ENCODE data around the gene S100P.
"Not testable (repeated sequence)": the region's sequence is repeated elsewhere in the genome, so short reads cannot be mapped to it uniquely, and the experiment has no call there.

The S100P gene

DNA sequence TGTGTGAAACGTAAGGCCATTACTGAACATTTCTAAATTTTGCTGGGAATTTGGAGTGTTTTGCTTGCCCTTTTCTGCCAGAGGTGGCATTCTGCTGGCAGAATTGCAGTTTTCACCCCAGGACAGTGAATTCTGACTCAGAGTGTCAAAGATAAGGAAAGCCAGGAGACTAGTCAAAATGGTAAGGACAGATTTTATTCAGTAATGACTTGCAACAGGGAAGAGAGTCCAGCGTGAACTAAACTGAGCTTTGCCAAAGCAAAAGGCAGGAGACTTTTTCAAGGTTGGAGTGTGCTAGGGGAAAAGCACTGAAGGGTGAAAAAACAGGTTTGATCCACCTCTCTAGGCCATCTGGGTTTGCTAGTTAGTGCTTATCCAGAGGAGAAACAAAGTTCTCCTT is 33.8 kb upstream of the S100P start:
- DNase-seq (ENCODE audit: insufficient read length) (no peak), FAIRE-seq (no peak)
- TF ChIP-seq POLR2AphosphoS5 (IDR thresholded peaks at IDR 0.05; ENCODE audit: low read depth, low read length): no peak
- TF ChIP-seq POLR2A (IDR thresholded peaks at IDR 0.05; ENCODE audit: low read depth, low read length): no peak
- TF ChIP-seq TAF1 (IDR thresholded peaks at IDR 0.05; ENCODE audit: borderline replicate concordance, low read depth, low read length): no peak

DNA sequence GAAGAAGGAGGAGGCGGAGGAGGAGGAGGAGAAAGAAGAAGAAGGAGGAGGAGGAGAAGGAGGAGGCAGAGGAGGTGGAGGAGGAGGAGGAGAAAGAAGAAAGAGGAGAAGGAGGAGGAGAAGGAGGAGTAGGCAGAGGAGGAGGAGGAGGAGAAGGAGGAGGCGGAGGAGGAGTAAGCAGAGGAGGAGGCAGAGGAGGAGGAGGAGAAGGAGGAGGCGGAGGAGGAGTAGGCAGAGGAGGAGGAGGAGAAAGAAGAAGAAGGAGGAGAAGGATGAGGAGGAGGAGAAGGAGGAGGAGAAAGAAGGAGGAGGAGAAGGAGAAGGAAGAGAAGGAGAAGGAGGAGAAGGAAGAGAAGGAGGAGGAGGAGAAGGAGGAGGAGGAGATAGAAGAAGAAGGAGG is 33.2 kb upstream of the S100P start:
- DNase-seq (ENCODE audit: insufficient read length) (no peak), FAIRE-seq (no peak)
- TF ChIP-seq POLR2AphosphoS5 (IDR thresholded peaks at IDR 0.05; ENCODE audit: low read depth, low read length) (no peak), TAF1 (IDR thresholded peaks at IDR 0.05; ENCODE audit: borderline replicate concordance, low read depth, low read length) (no peak), POLR2A (IDR thresholded peaks at IDR 0.05; ENCODE audit: low read depth, low read length) (no peak)

DNA sequence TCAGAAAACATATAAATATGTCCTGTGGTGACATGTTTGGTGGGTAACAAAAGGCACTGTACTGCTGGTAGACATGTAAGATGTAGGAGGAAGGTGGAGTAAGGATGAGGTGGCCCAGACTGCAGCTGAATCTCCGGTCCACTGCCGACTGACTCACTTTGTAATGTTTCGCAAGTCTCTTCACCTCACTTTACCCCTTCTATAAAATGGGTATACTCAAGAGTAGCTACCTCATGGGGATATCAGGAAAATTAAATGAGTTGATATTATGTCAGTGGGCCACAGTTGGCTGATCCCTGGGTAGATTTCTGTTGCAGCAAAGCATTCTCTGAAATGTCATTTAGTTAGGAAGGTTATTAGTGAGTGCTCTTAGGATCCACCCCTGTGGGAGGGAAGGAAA is 31.1 kb upstream of the S100P start:
- FAIRE-seq (no peak), DNase-seq (ENCODE audit: insufficient read length) (no peak)
- TF ChIP-seq POLR2A (IDR thresholded peaks at IDR 0.05; ENCODE audit: low read depth, low read length) (no peak), TAF1 (IDR thresholded peaks at IDR 0.05; ENCODE audit: borderline replicate concordance, low read depth, low read length) (no peak), POLR2AphosphoS5 (IDR thresholded peaks at IDR 0.05; ENCODE audit: low read depth, low read length) (no peak)

DNA sequence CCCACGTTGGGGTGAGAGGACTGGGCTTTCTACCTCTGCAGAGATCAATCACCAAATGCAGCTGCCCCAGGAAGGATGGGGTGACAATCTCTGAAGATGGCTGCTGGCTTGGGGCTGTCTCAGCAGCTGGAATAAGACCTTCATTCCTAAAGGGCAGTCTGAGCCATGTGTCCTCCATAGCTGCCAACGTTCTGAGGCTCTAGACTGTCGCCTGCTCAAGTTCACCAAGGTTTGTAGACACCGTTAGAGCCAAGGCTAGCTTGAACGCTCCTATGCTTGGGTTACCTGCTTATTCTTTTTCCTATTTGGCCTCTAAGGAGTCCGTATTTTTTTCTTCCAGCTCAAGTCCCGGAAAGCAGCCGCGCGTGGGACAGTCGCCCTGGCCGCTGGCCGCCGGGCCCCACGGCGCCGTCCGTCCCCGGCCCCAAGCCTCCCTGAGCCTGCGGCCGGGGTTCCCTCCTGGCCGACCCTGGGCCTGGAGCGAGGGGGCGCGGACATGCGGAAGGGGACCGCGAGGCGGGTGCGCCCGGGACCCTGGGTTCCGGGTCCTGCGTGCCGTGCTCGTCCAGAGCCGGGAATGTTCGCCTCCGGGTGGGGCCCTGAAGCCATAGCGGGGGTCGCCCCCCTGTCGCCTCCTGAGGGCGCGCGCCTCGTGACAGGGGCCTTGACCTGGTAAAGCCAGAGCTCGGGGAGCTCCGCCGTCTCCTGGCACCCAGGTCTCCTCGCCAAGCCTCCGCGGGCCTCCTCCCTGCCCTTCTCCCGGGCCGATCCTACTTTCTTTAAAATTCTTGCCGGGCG is 29.9 kb upstream of the S100P start:
- no peak for DNase-seq (ENCODE audit: insufficient read length)
- TF ChIP-seq POLR2AphosphoS5 (IDR thresholded peaks at IDR 0.05; ENCODE audit: low read depth, low read length) (no peak), TAF1 (IDR thresholded peaks at IDR 0.05; ENCODE audit: borderline replicate concordance, low read depth, low read length) (no peak), POLR2A (IDR thresholded peaks at IDR 0.05; ENCODE audit: low read depth, low read length) (no peak)
- no peak for FAIRE-seq

DNA sequence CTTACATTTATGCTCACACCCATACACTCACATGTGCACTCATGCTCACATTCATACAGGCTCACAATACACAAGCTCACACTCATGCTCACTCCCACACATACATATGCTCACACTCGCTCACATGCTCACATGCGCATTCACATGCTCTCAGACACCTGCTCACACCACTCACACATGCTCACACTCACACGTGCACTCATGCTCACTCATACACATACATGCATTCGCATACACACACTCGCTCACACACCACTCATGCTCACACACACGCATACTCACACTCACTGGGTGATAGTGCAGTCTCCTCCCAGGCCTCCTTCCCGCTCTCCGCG is 28.4 kb upstream of the S100P start:
- no peak for TF ChIP-seq TAF1 (IDR thresholded peaks at IDR 0.05; ENCODE audit: borderline replicate concordance, low read depth, low read length)
- TF ChIP-seq POLR2A (IDR thresholded peaks at IDR 0.05; ENCODE audit: low read depth, low read length): no peak
- no peak for TF ChIP-seq POLR2AphosphoS5 (IDR thresholded peaks at IDR 0.05; ENCODE audit: low read depth, low read length)
- no peak for FAIRE-seq

DNA sequence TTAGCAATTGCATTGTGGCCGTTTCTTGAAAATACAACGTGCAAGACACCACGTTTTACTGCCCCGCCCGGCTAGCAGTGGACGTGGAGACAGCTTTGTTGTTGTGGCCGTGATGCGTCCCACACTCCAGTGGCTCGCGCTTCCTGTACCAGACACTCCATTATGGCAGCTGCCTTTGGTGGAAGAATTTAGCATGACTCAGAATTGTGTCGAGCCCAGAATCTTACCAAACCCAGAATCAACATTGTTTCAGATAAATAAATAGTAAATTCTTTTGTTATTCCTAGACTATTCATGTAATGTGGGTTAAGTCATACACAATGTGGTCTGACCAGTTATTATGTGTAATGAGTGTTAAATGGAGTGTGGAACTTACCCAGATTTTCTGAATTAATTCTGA is 25.3 kb upstream of the S100P start:
- TF ChIP-seq TAF1 (IDR thresholded peaks at IDR 0.05; ENCODE audit: borderline replicate concordance, low read depth, low read length) (no peak), POLR2A (IDR thresholded peaks at IDR 0.05; ENCODE audit: low read depth, low read length) (no peak), POLR2AphosphoS5 (IDR thresholded peaks at IDR 0.05; ENCODE audit: low read depth, low read length) (no peak)
- FAIRE-seq (no peak), DNase-seq (ENCODE audit: insufficient read length) (no peak)

More for the DNA sequence above, 28.4 kb upstream of the S100P start:
- DNase-seq (ENCODE audit: insufficient read length): no peak

DNA sequence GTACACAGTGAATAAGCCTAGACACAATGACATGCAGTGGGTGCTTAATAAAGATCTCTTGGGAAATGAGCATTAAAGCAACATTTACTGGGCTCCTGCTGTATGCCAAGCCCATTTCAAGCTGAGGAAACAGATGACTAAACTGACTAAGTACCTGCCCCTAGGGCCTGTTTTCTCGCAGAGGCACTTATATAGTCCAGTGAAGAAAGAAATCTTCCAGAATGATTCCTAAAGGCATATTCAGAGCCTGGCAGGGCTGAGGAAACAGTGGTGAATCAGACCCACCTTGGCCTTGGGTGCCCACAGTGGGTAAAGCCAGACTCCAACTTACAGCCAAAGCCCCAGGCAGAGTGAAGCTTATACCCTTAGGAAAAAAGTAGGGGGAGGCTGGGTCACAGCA is 22.0 kb upstream of the S100P start:
- FAIRE-seq (no peak), DNase-seq (ENCODE audit: insufficient read length) (no peak)
- TF ChIP-seq POLR2AphosphoS5 (IDR thresholded peaks at IDR 0.05; ENCODE audit: low read depth, low read length): no peak

DNA sequence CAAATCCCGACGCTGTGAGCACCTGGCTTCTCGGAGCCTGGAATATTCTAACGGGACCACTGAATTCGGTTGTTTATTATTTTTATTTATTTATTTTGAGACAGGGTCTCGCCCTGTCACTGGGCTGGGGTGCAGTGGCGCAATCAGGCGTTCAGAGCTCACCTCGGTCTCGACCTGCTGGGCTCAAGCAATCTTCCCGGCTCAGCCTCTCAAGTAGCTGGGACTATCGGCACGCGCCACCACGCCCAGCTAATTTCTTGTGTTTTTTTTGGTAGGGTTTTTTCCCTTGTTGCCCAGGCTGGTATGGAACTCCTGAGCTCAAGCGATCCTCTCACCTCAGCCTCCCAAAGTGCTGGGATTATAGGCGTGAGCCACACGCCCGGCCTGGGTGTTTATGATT is 21.5 kb upstream of the S100P start:
- FAIRE-seq: no peak
- TF ChIP-seq TAF1 (IDR thresholded peaks at IDR 0.05; ENCODE audit: borderline replicate concordance, low read depth, low read length): no peak
- no peak for TF ChIP-seq POLR2AphosphoS5 (IDR thresholded peaks at IDR 0.05; ENCODE audit: low read depth, low read length)
- TF ChIP-seq POLR2A (IDR thresholded peaks at IDR 0.05; ENCODE audit: low read depth, low read length): no peak
- no peak for DNase-seq (ENCODE audit: insufficient read length)

DNA sequence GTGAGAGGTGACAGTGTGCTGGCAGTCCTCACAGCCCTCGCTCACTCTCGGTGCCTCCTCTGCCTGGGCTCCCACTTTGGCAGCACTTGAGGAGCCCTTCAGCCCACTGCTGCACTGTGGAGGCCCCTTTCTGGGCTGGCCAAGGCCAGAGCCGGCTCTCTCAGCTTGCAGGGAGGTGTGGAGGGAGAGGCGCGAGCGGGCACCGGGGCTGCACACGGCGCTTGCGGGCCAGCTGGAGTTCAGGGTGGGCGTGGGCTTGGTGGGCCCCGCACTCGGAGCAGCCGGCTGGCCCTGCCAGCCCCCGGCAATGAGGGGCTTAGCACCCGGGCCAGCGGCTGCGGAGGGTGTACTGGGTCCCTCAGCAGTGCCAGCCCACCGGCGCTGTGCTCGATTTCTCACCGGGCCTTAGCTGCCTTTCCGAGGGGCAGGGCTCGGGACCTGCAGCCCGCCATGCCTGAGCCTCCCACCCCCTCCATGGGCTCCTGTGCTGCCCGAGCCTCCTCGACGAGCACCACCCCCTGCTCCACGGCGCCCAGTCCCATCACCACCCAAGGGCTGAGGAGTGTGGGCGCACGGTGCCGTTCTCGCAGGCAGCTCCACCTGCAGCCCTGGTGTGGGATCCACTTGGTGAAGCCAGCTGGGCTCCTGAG is 21.0 kb upstream of the S100P start:
- not testable (repeated sequence) for DNase-seq (ENCODE audit: insufficient read length); FAIRE-seq

DNA sequence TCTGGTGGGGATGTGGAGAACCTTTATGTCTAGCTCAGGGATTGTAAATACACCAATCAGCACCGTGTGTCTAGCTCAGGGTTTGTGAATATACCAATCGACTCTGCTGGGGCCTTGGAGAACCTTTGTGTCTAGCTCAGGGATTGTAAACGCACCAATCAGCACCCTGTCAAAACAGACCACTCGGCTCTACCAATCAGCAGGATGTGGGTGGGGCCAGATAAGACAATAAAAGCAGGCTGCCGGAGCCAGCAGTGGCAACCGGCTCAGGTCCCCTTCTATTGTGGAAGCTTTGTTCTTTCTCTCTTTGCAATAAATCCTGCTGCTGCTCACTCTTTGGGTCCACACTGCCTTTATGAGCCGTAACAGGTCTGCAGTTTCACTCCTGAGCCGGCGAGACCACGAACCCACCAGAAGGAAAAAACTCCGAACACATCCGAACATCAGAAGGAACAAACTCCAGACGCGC is 20.5 kb upstream of the S100P start:
- not testable (repeated sequence) for FAIRE-seq; DNase-seq (ENCODE audit: insufficient read length)

DNA sequence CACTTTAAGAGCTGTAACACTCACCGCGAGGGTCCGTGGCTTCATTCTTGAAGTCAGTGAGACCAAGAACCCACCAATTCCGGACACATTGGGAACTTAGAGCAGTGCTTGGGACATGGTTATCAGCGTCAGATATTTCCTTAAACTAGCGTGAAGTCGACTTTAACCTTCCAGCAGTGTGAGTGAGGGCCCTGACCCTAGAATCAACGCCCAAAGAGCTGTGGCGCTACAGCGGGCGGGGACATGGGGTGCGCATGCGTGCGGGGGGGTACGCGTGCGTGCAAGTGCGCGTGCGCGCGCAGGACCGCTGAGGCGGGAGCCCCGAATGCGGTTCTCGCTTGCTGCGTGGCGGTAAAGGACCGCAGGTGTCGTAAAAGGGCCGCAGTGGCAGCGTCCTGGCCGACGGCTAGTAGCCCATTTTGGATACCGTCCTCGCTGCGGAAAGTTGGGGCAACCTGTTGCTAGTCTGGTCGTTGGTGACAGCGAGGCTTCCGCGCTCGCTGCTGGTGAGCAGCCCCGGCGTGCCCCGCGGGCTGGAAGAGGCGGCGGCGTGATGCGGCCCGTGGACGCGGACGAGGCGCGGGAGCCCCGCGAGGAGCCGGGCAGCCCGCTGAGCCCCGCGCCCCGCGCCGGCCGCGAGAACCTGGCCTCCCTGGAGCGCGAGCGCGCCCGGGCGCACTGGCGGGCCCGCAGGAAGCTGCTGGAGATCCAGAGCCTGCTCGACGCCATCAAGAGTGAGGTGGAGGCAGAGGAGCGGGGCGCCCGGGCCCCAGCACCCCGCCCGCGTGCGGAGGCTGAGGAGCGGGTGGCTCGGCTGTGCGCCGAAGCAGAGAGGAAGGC is 19.8 kb upstream of the S100P start:
- peak; percentile 87 for TF ChIP-seq POLR2AphosphoS5 (IDR thresholded peaks at IDR 0.05; ENCODE audit: low read depth, low read length)
- TF ChIP-seq POLR2A (IDR thresholded peaks at IDR 0.05; ENCODE audit: low read depth, low read length): peak; percentile 87
- peak; percentile 93; the same call in 1 of the 2 replicates for TF ChIP-seq TAF1 (IDR thresholded peaks at IDR 0.05; ENCODE audit: borderline replicate concordance, low read depth, low read length)
- FAIRE-seq: peak; percentile 100
- DNase-seq (ENCODE audit: insufficient read length): peak; percentile 92

Data from GM12892 (cell line).